ENCODE data around the gene TNS2.

The TNS2 gene

DNA sequence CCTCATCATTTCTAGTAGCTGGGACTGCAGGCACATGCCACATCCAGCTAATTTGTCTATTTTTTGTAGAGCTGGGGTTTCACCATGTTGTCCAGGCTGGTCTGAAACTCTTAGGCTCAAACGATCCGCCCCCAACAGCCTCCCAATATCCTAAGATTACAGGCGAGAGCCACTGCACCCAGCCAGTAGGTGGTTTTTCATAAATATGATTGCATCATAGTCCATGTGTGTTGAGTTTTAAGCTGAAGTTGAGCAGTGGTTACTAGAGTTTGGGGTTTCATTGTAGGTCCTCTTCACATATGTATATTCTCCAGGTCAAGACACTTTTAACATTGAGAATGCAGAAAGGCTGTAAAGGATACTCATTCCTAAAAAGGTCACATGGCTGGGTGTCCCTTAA, 13.1 kb upstream of the TNS2 start:
- DNase-seq, result no peak
- in situ Hi-C loops (cut with MboI; ENCODE audit: low pct_unique_long_range_greater_than_20kb, low sequenced_read_pairs), result no loop called here

DNA sequence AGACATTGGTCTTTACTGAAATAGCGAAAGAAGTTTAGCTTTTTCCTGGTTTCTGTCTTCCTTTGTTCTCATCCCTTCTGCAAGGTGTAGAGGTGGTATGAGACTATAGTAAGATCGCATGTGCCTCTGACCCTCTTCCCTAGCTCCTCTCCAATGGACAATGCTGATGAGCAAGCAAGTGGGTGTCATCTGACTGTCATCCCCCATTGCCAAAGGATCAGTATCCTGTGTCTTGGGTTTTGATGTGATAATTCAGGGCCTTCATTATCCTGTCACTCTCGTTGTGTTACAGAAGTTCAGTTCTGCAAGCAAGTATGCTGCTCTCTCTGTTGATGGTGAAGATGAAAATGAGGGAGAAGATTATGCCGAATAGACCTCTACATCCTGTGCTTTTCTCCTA, 10.0 kb upstream of the TNS2 start:
- no peak for DNase-seq
- in situ Hi-C loops (cut with MboI; ENCODE audit: low pct_unique_long_range_greater_than_20kb, low sequenced_read_pairs), result no loop called here

DNA sequence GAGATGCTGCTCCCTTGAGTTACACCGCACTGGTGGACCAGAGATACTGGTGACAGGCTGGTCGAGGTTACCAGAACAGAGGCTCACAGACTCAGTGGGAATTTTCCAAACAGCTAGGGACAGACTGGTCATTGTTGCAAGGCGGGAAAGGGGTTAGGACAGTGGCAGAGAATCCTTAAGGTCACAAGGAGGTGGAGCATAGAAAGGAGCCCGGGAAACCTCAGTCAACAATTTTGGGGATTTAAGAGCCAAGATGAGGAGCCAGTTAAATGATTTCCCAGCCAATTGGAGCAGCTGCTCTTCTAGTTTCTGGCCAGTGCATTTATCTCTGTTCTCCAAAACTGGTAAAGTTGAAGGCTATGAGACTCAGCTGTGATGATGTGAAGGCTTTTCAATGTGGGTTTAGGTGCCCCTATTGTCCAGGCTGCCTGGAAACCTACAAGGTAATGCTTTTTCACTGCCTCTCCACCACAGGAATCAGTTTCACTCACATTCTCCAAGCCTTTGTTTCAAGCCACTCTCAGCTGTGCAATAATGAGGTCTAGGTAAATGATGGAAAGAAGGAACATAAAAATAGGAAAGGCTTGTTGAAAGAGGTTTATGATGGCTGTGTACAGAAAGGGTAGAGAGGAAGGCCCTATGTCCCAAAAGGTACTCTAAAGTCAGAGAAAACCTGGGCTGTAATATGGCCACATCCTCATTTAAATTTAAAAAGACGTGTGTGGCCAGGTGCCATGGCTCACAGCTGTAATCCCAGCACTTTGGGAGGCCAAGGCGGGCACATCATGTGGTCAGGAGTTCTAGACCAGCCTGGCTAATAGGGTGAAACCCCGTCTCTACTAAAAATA, 7.0 kb upstream of the TNS2 start:
- in situ Hi-C loops (cut with MboI; ENCODE audit: low pct_unique_long_range_greater_than_20kb, low sequenced_read_pairs), result no loop called here
- no peak for DNase-seq

GRCh38 chr12:53044052-53044581, 5.7 kb upstream of the TNS2 start:
- no peak for DNase-seq
- in situ Hi-C loops (cut with MboI; ENCODE audit: low pct_unique_long_range_greater_than_20kb, low sequenced_read_pairs), result no loop called here

DNA sequence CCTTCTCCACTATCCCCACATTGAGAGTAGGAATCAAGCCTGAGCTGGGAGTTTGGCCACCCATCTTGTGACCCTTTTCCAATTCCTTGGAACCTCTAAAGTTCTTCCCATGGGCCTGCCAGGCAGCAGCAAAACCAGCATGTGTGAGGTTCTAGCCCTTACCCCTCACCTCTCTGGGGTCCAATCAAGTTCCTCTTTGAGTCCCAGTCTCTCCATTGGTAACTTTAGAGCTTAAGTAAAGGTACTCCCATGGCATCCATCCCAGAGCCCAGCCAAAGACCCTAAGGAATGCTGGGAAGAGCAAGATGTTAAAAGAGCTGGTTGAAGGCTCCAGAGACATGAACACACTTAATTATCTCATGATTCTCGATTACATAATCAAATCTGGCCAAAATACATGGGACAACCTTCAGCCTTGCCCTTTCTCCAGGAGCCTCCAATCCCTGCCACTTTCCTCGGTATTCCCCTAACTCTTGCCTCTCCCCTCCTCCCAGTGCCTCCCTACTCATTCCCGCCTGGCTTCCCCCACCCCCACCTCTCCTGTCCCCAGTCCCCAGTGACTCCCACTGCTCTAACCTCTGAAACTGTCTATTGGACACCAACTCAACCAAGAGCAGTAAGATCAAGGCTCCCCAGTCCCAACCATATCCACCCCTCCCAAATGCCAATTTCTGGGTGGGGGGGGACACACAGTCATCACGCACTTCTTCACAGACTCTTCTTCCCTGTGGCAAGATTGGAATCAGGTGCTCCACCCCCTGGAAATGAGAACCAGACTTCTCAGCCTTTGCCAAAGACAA, 4.8 kb upstream of the TNS2 start:
- DNase-seq, result no peak
- in situ Hi-C loops (cut with MboI; ENCODE audit: low pct_unique_long_range_greater_than_20kb, low sequenced_read_pairs), result no loop called here

DNA sequence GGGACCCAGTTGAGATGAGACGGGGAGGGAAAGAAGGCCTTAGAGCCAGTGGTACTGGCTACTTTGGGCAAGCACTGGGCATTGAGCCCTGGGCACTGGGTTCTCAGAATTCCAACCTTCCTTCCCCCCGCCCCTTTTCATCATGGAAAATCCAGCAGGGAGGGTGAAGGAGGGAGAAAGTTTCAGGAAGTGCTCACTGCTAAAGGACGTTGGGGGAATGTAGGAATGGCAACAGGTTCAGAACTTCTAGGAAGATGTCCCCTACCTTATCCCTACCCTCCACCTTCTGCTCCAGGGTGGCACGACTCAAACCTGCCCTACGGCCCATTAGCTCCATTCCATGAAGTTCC, 4.2 kb upstream of the TNS2 start:
- in situ Hi-C loops (cut with MboI; ENCODE audit: low pct_unique_long_range_greater_than_20kb, low sequenced_read_pairs), result no loop called here

GRCh38 chr12:53046655-53047220, 3.1 kb upstream of the TNS2 start:
- DNase-seq, result peak; percentile 75
- in situ Hi-C loops (cut with MboI; ENCODE audit: low pct_unique_long_range_greater_than_20kb, low sequenced_read_pairs), result no loop called here

More for the DNA sequence above, 4.2 kb upstream of the TNS2 start:
- no peak for DNase-seq

- peak; percentile 43 for DNase-seq
- in situ Hi-C loops (cut with MboI; ENCODE audit: low pct_unique_long_range_greater_than_20kb, low sequenced_read_pairs), result no loop called here
Observed at GRCh38 chr12:53047221-53048032, 2.4 kb upstream of the TNS2 start.

DNA sequence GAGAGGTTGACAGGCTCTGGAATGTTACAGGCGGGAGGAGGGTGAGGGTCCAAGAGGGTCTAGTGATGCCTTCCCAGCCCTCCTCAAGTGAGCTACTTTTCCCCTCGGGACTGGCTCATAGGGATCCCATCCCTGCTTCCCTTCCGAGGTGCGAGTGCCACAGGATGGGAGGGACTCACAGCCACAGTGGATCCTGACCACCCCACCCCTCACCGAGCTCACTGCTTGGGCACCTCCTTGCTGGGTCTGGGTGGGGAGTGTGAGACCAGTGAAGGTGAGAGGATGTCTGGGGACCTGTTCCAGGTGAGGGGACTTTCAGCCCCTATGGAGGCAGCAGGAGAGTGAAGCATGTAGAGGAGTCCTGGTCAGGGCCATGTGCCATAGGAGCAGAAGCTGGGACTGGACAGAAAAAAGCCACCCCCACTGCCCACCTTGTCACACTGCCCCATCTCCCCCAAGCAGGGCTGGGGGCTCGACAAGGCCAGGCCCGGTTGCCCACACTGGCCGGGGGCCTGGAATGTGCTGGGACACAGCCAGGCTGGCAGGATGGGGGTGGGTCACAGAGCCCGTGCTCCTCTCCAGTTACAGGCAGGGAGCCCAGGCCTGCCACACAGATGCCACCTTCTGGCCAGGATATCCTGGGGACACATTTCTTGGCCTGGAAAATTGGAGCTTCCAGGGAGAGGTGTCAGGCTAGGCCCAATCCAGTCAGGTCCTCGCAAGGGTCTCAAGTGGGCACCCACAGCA, 1.7 kb upstream of the TNS2 start:
- no peak for DNase-seq
- in situ Hi-C loops (cut with MboI; ENCODE audit: low pct_unique_long_range_greater_than_20kb, low sequenced_read_pairs), result no loop called here

DNA sequence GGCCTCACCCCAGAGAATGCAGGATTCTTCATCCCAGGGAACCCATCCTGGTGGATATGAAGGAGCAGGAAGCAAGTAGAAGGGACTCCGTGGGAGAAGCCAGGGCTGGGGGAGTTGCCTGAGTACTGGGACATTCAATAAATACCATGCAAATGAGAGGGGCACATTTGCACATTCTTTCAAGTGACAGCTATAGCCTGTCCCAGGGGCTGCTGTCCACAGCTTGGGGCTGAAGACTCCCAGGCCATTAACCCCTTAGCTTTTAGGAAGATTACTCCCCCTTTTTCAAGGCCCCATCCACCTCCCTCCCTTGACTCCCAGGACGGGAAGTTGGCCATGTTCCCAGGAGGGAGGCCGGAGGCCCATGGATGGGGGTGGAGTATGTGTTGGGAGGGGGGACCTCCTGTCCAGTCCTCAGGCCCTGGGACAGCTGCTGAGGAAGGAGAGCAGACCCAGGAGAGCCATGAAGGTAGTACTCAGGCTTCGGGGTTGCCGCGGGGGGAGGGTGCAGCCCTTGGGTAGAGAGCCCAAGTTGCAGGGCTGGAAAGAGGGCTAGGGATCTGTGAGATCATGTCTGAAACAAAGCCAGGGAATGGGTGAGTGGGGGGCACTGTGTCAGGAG, 974 bp upstream of the TNS2 start:
- no peak for DNase-seq

DNA sequence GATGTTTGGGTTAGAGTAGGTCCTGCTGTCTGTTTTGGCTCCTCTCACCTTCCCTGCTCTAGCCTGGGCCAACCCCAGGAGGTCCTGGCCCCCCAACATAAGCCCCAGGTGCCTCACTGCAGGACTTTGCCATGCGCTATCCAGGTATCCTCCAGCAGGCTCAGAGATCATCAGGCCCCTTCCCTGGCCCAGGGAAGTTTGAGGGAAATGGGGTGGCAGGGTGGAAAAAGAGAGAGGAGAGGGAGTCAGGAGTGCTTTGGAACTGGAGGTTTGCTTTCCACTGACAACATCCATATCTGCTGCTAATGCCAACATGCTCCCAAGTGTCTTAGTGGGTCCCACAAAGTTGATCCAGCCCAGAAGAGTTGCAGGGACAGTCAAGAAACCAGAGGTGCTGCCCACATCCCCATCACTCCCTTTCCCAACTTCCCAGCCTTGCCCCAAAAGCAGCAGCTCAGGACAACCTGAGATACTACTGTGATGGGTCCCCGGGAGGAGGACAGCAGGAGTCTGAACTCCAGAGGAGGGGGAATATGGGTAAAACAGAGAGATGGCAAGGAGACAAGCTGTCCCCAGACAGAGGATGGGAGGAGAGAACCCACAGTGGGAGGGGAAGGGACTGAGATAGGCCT, 677 bp downstream of the TNS2 start:
- DNase-seq, result no peak
- in situ Hi-C loops (cut with MboI; ENCODE audit: low pct_unique_long_range_greater_than_20kb, low sequenced_read_pairs), result loop anchor here (25.0 kb wide), 1 partner anchor 237 kb away; the partner anchor contains the start of genes MYG1 and PFDN5

More for the DNA sequence above, 974 bp upstream of the TNS2 start:
- in situ Hi-C loops (cut with MboI; ENCODE audit: low pct_unique_long_range_greater_than_20kb, low sequenced_read_pairs), result no loop called here

- in situ Hi-C loops (cut with MboI; ENCODE audit: low pct_unique_long_range_greater_than_20kb, low sequenced_read_pairs), result loop anchor here (25.0 kb wide), 1 partner anchor 236 kb away; the partner anchor contains the start of genes MYG1 and PFDN5
- DNase-seq, result peak; percentile 30
Observed at GRCh38 chr12:53051058-53051880, 1.4 kb downstream of the TNS2 start.

DNA sequence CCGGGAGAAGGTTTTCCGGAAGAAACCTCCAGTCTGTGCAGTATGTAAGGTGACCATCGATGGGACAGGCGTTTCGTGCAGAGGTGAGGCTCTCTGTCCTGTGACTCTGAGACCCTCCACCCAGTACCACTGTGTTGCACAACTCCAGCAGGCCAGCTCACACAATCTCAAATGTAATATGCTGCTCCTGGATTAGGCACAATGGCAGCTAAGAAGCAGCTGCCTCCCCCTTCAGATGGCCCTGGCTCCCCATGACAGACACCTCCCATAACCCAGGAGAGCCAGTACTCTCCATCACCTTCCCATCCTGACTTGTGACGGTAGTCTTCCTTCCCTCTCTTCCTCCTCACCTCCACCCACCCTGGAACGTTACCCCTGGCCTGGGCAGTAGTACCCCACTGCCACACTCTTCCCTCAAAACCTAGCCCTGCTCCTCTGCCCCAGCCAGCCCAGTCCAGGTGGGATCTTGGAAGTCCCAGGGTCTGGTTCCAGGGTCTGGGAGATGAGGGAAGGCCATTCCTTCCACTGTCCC, 2.1 kb downstream of the TNS2 start:
- in situ Hi-C loops (cut with MboI; ENCODE audit: low pct_unique_long_range_greater_than_20kb, low sequenced_read_pairs), result loop anchor here (25.0 kb wide), 1 partner anchor 235 kb away; the partner anchor contains the start of genes MYG1 and PFDN5

GRCh38 chr12:53052419-53053217, 2.8 kb downstream of the TNS2 start:
- in situ Hi-C loops (cut with MboI; ENCODE audit: low pct_unique_long_range_greater_than_20kb, low sequenced_read_pairs), result loop anchor here (25.0 kb wide), 1 partner anchor 235 kb away; the partner anchor contains the start of genes MYG1 and PFDN5
- no peak for DNase-seq

More for the DNA sequence above, 2.1 kb downstream of the TNS2 start:
- no peak for DNase-seq
